WTC11 (cell line): ENCODE results near the gene NME4. TPM values are rescaled to one million over a fixed set of nuclear protein-coding genes. Genes with fewer than 3 reads are reported as not detected.

Experiments used
- ATAC-seq: fragments of 200-7000 bp; cut with Tn5 transposase; 2 replicates; pipeline ENCODE4 v1.10.0; 2021; ENCODE audit warnings: mild to moderate bottlenecking, moderate library complexity
- CTCF ChIA-PET: fragments of 300-600 bp; sonication (Branson Sonifier 250); formaldehyde crosslinking; loops from one replicate; lab custom pipeline; 2021; ENCODE audit warnings: antibody characterized with exemption; lab: Charles Lee
- POLR2A ChIA-PET: fragments of 350-600 bp; sonication (Branson Sonifier 250); formaldehyde crosslinking; loops from one replicate; lab custom pipeline; 2021; ENCODE audit warnings: antibody characterized with exemption; lab: Charles Lee
- DNase-seq: peaks from one replicate; pipeline ENCODE4 v3.0.0; 2021; ENCODE audit warnings: low spot score
- H3K27ac Mint-ChIP-seq: 2 replicates; pipeline ENCODE4 v1.8.0; 2021; ENCODE audit warnings: mixed read lengths
- H3K27me3 Mint-ChIP-seq: 2 replicates; pipeline ENCODE4 v1.8.0; 2021; ENCODE audit warnings: low read depth, mild to moderate bottlenecking, moderate library complexity, mixed read lengths
- H3K36me3 Mint-ChIP-seq: 2 replicates; pipeline ENCODE4 v1.8.0; 2021; ENCODE audit warnings: mixed read lengths
- H3K4me1 Mint-ChIP-seq: 2 replicates; pipeline ENCODE4 v1.8.0; 2022; ENCODE audit warnings: mixed read lengths
- H3K4me3 Mint-ChIP-seq: 2 replicates; pipeline ENCODE4 v1.8.0; 2021; ENCODE audit warnings: mild to moderate bottlenecking, moderate library complexity, mixed read lengths
- H3K9me3 Mint-ChIP-seq: 2 replicates; pipeline ENCODE4 v1.8.0; 2021; ENCODE audit warnings: mixed read lengths
- ARID4B ChIP-seq: sonication (generic); formaldehyde crosslinking; IDR thresholded peaks from 2 replicates; pipeline ENCODE4 v1.8.0; 2023; ENCODE audit warnings: missing genetic modification reagents, mild to moderate bottlenecking, borderline replicate concordance
- CBFB ChIP-seq: sonication (generic); formaldehyde crosslinking; IDR thresholded peaks from 2 replicates; pipeline ENCODE4 v1.8.1; 2022; ENCODE audit warnings: mild to moderate bottlenecking, low read depth, missing genetic modification reagents
- ETV6 ChIP-seq: sonication (generic); formaldehyde crosslinking; IDR thresholded peaks from 2 replicates; pipeline ENCODE4 v1.8.1; 2022; ENCODE audit warnings: mild to moderate bottlenecking, missing genetic modification reagents
- FOXP1 ChIP-seq: sonication (generic); formaldehyde crosslinking; IDR thresholded peaks from 2 replicates; pipeline ENCODE4 v1.8.0; 2022; ENCODE audit warnings: missing genetic modification reagents, mild to moderate bottlenecking, moderate library complexity, borderline replicate concordance
- JAZF1 ChIP-seq: fragments of 250-450 bp; sonication (Bioruptor Pico); IDR thresholded peaks from 2 replicates; pipeline ENCODE4 v1.9.0; 2021; ENCODE audit warnings: moderate library complexity, mild to moderate bottlenecking, inconsistent platforms
- KAT7 ChIP-seq: sonication (generic); formaldehyde crosslinking; IDR thresholded peaks from 2 replicates; pipeline ENCODE4 v1.8.1; 2023; ENCODE audit warnings: missing genetic modification reagents, mild to moderate bottlenecking, borderline replicate concordance
- MLX ChIP-seq: sonication (generic); formaldehyde crosslinking; IDR thresholded peaks from 2 replicates; pipeline ENCODE4 v1.8.1; 2023; ENCODE audit warnings: mild to moderate bottlenecking, missing genetic modification reagents, moderate library complexity
- MXD4 ChIP-seq: fragments of 250-450 bp; sonication (Bioruptor Pico); IDR thresholded peaks from 2 replicates; pipeline ENCODE4 v1.8.0; 2021; ENCODE audit warnings: mild to moderate bottlenecking, moderate library complexity, borderline replicate concordance
- NR2C2 ChIP-seq: sonication (generic); formaldehyde crosslinking; IDR thresholded peaks from 2 replicates; pipeline ENCODE4 v1.8.0; 2022; ENCODE audit warnings: mild to moderate bottlenecking, missing genetic modification reagents
- TCF7 ChIP-seq: sonication (generic); formaldehyde crosslinking; IDR thresholded peaks from 2 replicates; pipeline ENCODE4 v1.8.0; 2022; ENCODE audit warnings: mild to moderate bottlenecking, low read depth, missing genetic modification reagents, moderate library complexity
- TP53 ChIP-seq: sonication (generic); formaldehyde crosslinking; IDR thresholded peaks from 2 replicates; pipeline ENCODE4 v1.8.1; 2023; ENCODE audit warnings: mild to moderate bottlenecking, missing genetic modification reagents
- ZNF425 ChIP-seq: fragments of 250-450 bp; sonication (Bioruptor Pico); conservative IDR thresholded peaks from 2 replicates; pipeline ENCODE4 v1.9.0; 2021; ENCODE audit warnings: mild to moderate bottlenecking
- total RNA-seq: library from RNA; stranded (reverse); gene quantifications from 3 replicates; pipeline ENCODE4 v1.2.3, GENCODE V29; 2021
- TF ChIP-seq, protein P1 (sequence below): sonication (generic); formaldehyde crosslinking; IDR thresholded peaks from 2 replicates; pipeline ENCODE4 v1.8.1; 2023; ENCODE audit warnings: mild to moderate bottlenecking, moderate library complexity, missing genetic modification reagents
- TF ChIP-seq, protein P2 (sequence below): sonication (generic); formaldehyde crosslinking; IDR thresholded peaks from 2 replicates; pipeline ENCODE4 v1.8.0; 2022; ENCODE audit warnings: mild to moderate bottlenecking, missing genetic modification reagents
- TF ChIP-seq, protein P3 (sequence below): sonication (generic); formaldehyde crosslinking; conservative IDR thresholded peaks from 2 replicates; pipeline ENCODE4 v1.8.1; 2023; ENCODE audit warnings: mild to moderate bottlenecking, low read depth, missing genetic modification reagents, moderate library complexity
- TF ChIP-seq, protein P4 (sequence below): sonication (generic); formaldehyde crosslinking; IDR thresholded peaks from 2 replicates; pipeline ENCODE4 v1.8.1; 2023; ENCODE audit warnings: mild to moderate bottlenecking, missing genetic modification reagents, borderline replicate concordance

The NME4 gene
- total RNA-seq, 1 experiment from 2014 or later = 467 TPM

GRCh38 chr16:367333-367903, 29.6 kb upstream of the NME4 start (continued):
- TF ChIP-seq, protein P1, sequence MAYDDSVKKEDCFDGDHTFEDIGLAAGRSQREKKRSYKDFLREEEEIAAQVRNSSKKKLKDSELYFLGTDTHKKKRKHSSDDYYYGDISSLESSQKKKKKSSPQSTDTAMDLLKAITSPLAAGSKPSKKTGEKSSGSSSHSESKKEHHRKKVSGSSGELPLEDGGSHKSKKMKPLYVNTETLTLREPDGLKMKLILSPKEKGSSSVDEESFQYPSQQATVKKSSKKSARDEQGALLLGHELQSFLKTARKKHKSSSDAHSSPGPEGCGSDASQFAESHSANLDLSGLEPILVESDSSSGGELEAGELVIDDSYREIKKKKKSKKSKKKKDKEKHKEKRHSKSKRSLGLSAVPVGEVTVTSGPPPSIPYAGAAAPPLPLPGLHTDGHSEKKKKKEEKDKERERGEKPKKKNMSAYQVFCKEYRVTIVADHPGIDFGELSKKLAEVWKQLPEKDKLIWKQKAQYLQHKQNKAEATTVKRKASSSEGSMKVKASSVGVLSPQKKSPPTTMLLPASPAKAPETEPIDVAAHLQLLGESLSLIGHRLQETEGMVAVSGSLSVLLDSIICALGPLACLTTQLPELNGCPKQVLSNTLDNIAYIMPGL (CRISPR knock-in tag) = no peak
- no peak for TF ChIP-seq ARID4B (CRISPR knock-in tag)

- H3K9me3 Mint-ChIP-seq = no peaks in the 10 kb centered on the region
- H3K27ac Mint-ChIP-seq = no peak overlapping the region; the same call in 1 of the 2 replicates
- ATAC-seq = no peak
- H3K4me1 Mint-ChIP-seq = peaks cover 11% of the 10 kb centered on the region
- DNase-seq = no peak
- H3K36me3 Mint-ChIP-seq = peaks cover 22% of the 10 kb centered on the region
- ChIA-PET CTCF (interaction anchor here (1.0 to 1.1 kb wide), 2 partner anchors 16 to 211 kb away, joined by 3 to 5 read pairs; partner anchors contain the start of gene AXIN1), POLR2A (no interaction called here)
- H3K4me3 Mint-ChIP-seq = no peak overlapping the region
- H3K27me3 Mint-ChIP-seq = no peaks in the 10 kb centered on the region
- no peak for TF ChIP-seq ETV6 (CRISPR knock-in tag)
- TF ChIP-seq JAZF1 (CRISPR knock-in tag) = no peak
- no peak for TF ChIP-seq TCF7 (CRISPR knock-in tag)
- TF ChIP-seq, protein P2, sequence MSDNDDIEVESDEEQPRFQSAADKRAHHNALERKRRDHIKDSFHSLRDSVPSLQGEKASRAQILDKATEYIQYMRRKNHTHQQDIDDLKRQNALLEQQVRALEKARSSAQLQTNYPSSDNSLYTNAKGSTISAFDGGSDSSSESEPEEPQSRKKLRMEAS (CRISPR knock-in tag) = no peak
- TF ChIP-seq ZNF425 (CRISPR knock-in tag) = no peak
- TF ChIP-seq, protein P3, sequence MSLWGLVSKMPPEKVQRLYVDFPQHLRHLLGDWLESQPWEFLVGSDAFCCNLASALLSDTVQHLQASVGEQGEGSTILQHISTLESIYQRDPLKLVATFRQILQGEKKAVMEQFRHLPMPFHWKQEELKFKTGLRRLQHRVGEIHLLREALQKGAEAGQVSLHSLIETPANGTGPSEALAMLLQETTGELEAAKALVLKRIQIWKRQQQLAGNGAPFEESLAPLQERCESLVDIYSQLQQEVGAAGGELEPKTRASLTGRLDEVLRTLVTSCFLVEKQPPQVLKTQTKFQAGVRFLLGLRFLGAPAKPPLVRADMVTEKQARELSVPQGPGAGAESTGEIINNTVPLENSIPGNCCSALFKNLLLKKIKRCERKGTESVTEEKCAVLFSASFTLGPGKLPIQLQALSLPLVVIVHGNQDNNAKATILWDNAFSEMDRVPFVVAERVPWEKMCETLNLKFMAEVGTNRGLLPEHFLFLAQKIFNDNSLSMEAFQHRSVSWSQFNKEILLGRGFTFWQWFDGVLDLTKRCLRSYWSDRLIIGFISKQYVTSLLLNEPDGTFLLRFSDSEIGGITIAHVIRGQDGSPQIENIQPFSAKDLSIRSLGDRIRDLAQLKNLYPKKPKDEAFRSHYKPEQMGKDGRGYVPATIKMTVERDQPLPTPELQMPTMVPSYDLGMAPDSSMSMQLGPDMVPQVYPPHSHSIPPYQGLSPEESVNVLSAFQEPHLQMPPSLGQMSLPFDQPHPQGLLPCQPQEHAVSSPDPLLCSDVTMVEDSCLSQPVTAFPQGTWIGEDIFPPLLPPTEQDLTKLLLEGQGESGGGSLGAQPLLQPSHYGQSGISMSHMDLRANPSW (CRISPR knock-in tag) = no peak
- TF ChIP-seq, protein P4, sequence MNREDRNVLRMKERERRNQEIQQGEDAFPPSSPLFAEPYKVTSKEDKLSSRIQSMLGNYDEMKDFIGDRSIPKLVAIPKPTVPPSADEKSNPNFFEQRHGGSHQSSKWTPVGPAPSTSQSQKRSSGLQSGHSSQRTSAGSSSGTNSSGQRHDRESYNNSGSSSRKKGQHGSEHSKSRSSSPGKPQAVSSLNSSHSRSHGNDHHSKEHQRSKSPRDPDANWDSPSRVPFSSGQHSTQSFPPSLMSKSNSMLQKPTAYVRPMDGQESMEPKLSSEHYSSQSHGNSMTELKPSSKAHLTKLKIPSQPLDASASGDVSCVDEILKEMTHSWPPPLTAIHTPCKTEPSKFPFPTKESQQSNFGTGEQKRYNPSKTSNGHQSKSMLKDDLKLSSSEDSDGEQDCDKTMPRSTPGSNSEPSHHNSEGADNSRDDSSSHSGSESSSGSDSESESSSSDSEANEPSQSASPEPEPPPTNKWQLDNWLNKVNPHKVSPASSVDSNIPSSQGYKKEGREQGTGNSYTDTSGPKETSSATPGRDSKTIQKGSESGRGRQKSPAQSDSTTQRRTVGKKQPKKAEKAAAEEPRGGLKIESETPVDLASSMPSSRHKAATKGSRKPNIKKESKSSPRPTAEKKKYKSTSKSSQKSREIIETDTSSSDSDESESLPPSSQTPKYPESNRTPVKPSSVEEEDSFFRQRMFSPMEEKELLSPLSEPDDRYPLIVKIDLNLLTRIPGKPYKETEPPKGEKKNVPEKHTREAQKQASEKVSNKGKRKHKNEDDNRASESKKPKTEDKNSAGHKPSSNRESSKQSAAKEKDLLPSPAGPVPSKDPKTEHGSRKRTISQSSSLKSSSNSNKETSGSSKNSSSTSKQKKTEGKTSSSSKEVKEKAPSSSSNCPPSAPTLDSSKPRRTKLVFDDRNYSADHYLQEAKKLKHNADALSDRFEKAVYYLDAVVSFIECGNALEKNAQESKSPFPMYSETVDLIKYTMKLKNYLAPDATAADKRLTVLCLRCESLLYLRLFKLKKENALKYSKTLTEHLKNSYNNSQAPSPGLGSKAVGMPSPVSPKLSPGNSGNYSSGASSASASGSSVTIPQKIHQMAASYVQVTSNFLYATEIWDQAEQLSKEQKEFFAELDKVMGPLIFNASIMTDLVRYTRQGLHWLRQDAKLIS = no peak
- TF ChIP-seq CBFB (CRISPR knock-in tag) = no peak
- TF ChIP-seq TP53 (CRISPR knock-in tag) = no peak
- TF ChIP-seq MLX (CRISPR knock-in tag) = no peak
- TF ChIP-seq KAT7 (CRISPR knock-in tag) = no peak
- no peak for TF ChIP-seq NR2C2 (CRISPR knock-in tag)
- TF ChIP-seq FOXP1 = no peak
- no peak for TF ChIP-seq MXD4 (CRISPR knock-in tag)
Measured at GRCh38 chr16:368388-369158, 28.4 kb upstream of the NME4 start.
